Vagina (tissue), 2 donors: ENCODE data around the gene IQSEC1. TPM values are rescaled to one million over a fixed set of nuclear protein-coding genes. Genes with fewer than 3 reads are reported as not detected.

Experiments used
- DNase-seq, 2 donors: peaks; one replicate each; pipeline ENCODE4 v3.0.0-alpha.2; 2017; ENCODE audit errors: extremely low spot score in 2 of 2
- H3K27ac ChIP-seq: fragments of 200-600 bp; sonication (generic); one replicate; pipeline ENCODE4 v1.5.1; 2019
- H3K27me3 ChIP-seq: fragments of 200-600 bp; sonication (generic); one replicate; pipeline ENCODE4 v1.5.1; 2019
- H3K36me3 ChIP-seq, 2 donors: fragments of 200-600 bp; sonication (generic); one replicate each; pipeline ENCODE4 v1.5.1; 2017 to 2019
- H3K4me1 ChIP-seq: fragments of 200-600 bp; sonication (generic); one replicate; pipeline ENCODE4 v1.5.1; 2019
- H3K4me3 ChIP-seq, 2 donors: fragments of 200-600 bp; sonication (generic); 1 replicate in 1 of 2; 2 replicates in 1 of 2; pipeline ENCODE4 v1.5.1; 2016 to 2019
- H3K9me3 ChIP-seq: fragments of 200-600 bp; sonication (generic); one replicate; pipeline ENCODE4 v1.5.1; 2019
- POLR2A ChIP-seq, 2 donors: fragments of 450-650 bp; IDR thresholded peaks; one replicate each; pipeline ENCODE4 v1.6.1; 2017; ENCODE audit warnings: antibody characterized with exemption in 2 of 2, mild to moderate bottlenecking in 2 of 2, moderate library complexity in 2 of 2
- POLR2AphosphoS5 ChIP-seq, 2 donors: sonication (generic); formaldehyde crosslinking; IDR thresholded peaks; one replicate each; pipeline ENCODE4 v1.9.0; 2017; ENCODE audit warnings: antibody characterized with exemption in 2 of 2, mild to moderate bottlenecking in 2 of 2, low read depth in 1 of 2; ENCODE audit not compliant: insufficient read depth in 1 of 2
- intact Hi-C: fragments of 100-400 bp; cut with DNase I; formaldehyde crosslinking; loops from one replicate; pipeline ENCODE4 v1.15.1; 2023
- total RNA-seq: library from RNA; depleted of rRNA; stranded (reverse); fragments of >200 nt; gene quantifications from one replicate; pipeline ENCODE4 v1.2.3, GENCODE V29; 2016
- TF ChIP-seq, protein P1 (sequence below), 3 experiments: fragments of 450-650 bp in 2 of 3; fragments of 200-600 bp in 1 of 3; sonication (generic) in 1 of 3; IDR thresholded peaks; one replicate each; pipeline ENCODE4 v1.5.1; 2017 to 2019; ENCODE audit warnings: antibody characterized with exemption in 3 of 3, mild to moderate bottlenecking in 2 of 3, moderate library complexity in 2 of 3

IQSEC1 gene
- total RNA-seq, 1 donor from 2014 or later, result 34.9 TPM

- DNase-seq, result no peak
- Histone ChIP-seq H3K4me1 (no peaks in the 10 kb centered on the region), H3K27me3 (no peaks in the 10 kb centered on the region), H3K4me3 (no peak overlapping the region), H3K36me3 (no peaks in the 10 kb centered on the region), H3K27ac (no peak overlapping the region), H3K9me3 (no peaks in the 10 kb centered on the region)
- intact Hi-C loops, result no loop called here
- TF ChIP-seq POLR2AphosphoS5 (IDR thresholded peaks at IDR 0.05; ENCODE audit: insufficient read depth in 1 of 2, low read depth in 1 of 2) (no peak), POLR2A (IDR thresholded peaks at IDR 0.05) (no peak)
- TF ChIP-seq, protein P1, sequence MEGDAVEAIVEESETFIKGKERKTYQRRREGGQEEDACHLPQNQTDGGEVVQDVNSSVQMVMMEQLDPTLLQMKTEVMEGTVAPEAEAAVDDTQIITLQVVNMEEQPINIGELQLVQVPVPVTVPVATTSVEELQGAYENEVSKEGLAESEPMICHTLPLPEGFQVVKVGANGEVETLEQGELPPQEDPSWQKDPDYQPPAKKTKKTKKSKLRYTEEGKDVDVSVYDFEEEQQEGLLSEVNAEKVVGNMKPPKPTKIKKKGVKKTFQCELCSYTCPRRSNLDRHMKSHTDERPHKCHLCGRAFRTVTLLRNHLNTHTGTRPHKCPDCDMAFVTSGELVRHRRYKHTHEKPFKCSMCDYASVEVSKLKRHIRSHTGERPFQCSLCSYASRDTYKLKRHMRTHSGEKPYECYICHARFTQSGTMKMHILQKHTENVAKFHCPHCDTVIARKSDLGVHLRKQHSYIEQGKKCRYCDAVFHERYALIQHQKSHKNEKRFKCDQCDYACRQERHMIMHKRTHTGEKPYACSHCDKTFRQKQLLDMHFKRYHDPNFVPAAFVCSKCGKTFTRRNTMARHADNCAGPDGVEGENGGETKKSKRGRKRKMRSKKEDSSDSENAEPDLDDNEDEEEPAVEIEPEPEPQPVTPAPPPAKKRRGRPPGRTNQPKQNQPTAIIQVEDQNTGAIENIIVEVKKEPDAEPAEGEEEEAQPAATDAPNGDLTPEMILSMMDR (IDR thresholded peaks at IDR 0.05), result no peak
Measured at GRCh38 chr3:13057282-13058040, 15.8 kb downstream of the IQSEC1 start.

GRCh38 chr3:13055634-13056033 is 17.6 kb downstream of the IQSEC1 start:
- Histone ChIP-seq H3K36me3 (no peaks in the 10 kb centered on the region), H3K27me3 (no peaks in the 10 kb centered on the region), H3K4me3 (no peak overlapping the region), H3K9me3 (no peaks in the 10 kb centered on the region), H3K4me1 (no peaks in the 10 kb centered on the region), H3K27ac (no peak overlapping the region)
- DNase-seq, result no peak
- intact Hi-C loops, result no loop called here
- TF ChIP-seq POLR2A (IDR thresholded peaks at IDR 0.05) (no peak), POLR2AphosphoS5 (IDR thresholded peaks at IDR 0.05; ENCODE audit: insufficient read depth in 1 of 2, low read depth in 1 of 2) (no peak)
- TF ChIP-seq, protein P1 (IDR thresholded peaks at IDR 0.05), result no peak

GRCh38 chr3:13054341-13055285 is 18.6 kb downstream of the IQSEC1 start:
- Histone ChIP-seq H3K27me3 (no peaks in the 10 kb centered on the region), H3K9me3 (no peaks in the 10 kb centered on the region), H3K27ac (no peak overlapping the region), H3K36me3 (no peaks in the 10 kb centered on the region), H3K4me1 (no peaks in the 10 kb centered on the region), H3K4me3 (no peak overlapping the region)
- no peak for DNase-seq
- TF ChIP-seq, protein P1 (IDR thresholded peaks at IDR 0.05), result no peak
- no peak for TF ChIP-seq POLR2AphosphoS5 (IDR thresholded peaks at IDR 0.05; ENCODE audit: insufficient read depth in 1 of 2, low read depth in 1 of 2)
- intact Hi-C loops, result no loop called here

GRCh38 chr3:13053893-13054292 is 19.3 kb downstream of the IQSEC1 start:
- Histone ChIP-seq H3K36me3 (no peaks in the 10 kb centered on the region), H3K27ac (no peak overlapping the region), H3K27me3 (no peaks in the 10 kb centered on the region), H3K4me1 (no peaks in the 10 kb centered on the region), H3K9me3 (no peaks in the 10 kb centered on the region), H3K4me3 (no peak overlapping the region)
- DNase-seq, result no peak
- intact Hi-C loops, result no loop called here
- no peak for TF ChIP-seq POLR2A (IDR thresholded peaks at IDR 0.05)
- no peak for TF ChIP-seq POLR2AphosphoS5 (IDR thresholded peaks at IDR 0.05; ENCODE audit: insufficient read depth in 1 of 2, low read depth in 1 of 2)
- TF ChIP-seq, protein P1 (IDR thresholded peaks at IDR 0.05), result no peak
